Measurements from ENCODE around the gene PTGR1. TPM values are rescaled to one million over a fixed set of nuclear protein-coding genes. Genes with fewer than 3 reads are reported as not detected.
A peak's percentile ranks its signal among the peaks of the same experiment; 100 is the strongest.

The PTGR1 gene
- total RNA-seq, 1 experiment from 2014 or later, result 41.6 TPM

DNA sequence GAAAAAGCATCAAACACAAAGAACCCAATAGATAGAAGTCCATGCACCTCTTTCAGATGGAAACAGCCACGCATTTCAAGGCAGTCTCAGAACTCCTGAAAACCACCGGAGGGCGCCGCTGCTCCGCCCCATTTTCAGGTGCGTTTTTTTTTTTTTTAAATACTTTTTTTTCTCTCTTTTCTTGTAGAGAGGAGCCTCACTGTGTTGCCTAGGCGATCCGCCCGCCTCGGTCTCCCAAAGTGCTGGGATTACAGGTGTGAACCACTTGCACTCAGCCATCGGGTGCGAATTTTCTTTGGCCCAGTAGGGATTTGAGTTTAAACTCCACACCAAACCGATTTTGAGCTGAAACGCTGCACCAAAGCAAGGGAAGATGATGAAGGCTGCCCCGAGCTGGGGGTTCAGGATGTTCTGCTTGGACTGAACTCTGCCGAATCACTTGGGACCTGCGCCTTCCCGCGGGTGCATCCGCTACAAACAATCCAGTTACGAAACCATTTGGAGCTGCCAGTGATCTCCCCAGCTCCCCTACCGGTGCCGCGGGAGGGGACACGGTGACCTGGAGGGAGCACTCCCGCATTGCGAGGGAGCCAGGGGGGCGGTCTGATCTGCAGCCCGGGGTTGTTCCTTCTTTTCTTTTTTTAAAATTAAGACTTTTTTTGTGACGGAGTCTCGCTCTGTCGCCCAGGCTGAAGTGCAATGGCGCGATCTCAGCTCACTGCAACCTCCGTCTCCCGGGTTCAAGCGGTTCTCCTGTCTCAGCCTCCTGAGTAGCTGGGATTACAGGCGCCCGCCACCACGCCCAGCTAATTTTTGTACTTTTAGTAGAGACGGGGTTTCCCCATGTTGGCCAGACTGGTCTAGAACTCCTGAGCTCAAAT lies 1.4 kb downstream of the PTGR1 start:
- H3K27me3 Mint-ChIP-seq (ENCODE audit: low read depth), result peaks cover 8% of the 10 kb centered on the region
- H3K36me3 Mint-ChIP-seq, result peaks cover 32% of the 10 kb centered on the region
- POLR2A ChIA-PET, result interaction anchor here (1.0 to 3.5 kb wide), 2 partner anchors 24 to 33 kb away, joined by 3 to 14 read pairs; partner anchors contain the start of gene DNAJC25
- peak overlapping the region; percentile 94 for H3K4me3 Mint-ChIP-seq
- peaks cover 8% of the 10 kb centered on the region for H3K4me1 Mint-ChIP-seq
- ATAC-seq (peak; percentile 57), DNase-seq (ENCODE audit: low spot score) (peak; percentile 72)
- H3K27ac Mint-ChIP-seq, result no peak overlapping the region
- TF ChIP-seq ZNF263 (CRISPR knock-in tag; IDR thresholded peaks at IDR 0.05; ENCODE audit: low read depth) (peak; percentile 76; the same call in 1 of the 2 replicates), CTCF (IDR thresholded peaks at IDR 0.05) (peak; percentile 43), ESRRA (CRISPR knock-in tag; IDR thresholded peaks at IDR 0.05; ENCODE audit: borderline replicate concordance) (no peak)
- peaks cover 7% of the 10 kb centered on the region; the same call in 1 of the 2 replicates for H3K9me3 Mint-ChIP-seq
- CTCF ChIA-PET, result interaction anchor here (0.7 to 3.5 kb wide), 16 partner anchors 10 to 477 kb away, joined by 3 to 46 read pairs (median 4); partner anchors contain the start of genes DNAJC25 and GNG10

GRCh38 chr9:111588846-111589245 lies 10.6 kb downstream of the PTGR1 start:
- ATAC-seq (no peak), DNase-seq (ENCODE audit: low spot score) (no peak)
- Mint-ChIP-seq H3K36me3 (peaks cover 34% of the 10 kb centered on the region), H3K27ac (no peak overlapping the region), H3K4me1 (no peaks in the 10 kb centered on the region), H3K27me3 (ENCODE audit: low read depth) (no peaks in the 10 kb centered on the region), H3K4me3 (no peak overlapping the region), H3K9me3 (no peaks in the 10 kb centered on the region)
- TF ChIP-seq ZNF396 (CRISPR knock-in tag; IDR thresholded peaks at IDR 0.05; ENCODE audit: borderline replicate concordance) (no peak), ZNF219 (CRISPR knock-in tag; IDR thresholded peaks at IDR 0.05; ENCODE audit: borderline replicate concordance) (no peak), ZNF671 (CRISPR knock-in tag; IDR thresholded peaks at IDR 0.05) (no peak)
- ChIA-PET POLR2A (interaction anchor here (0.7 kb wide), 1 partner anchor 386 kb away, joined by 3 read pairs; no protein-coding TSS in a partner anchor), CTCF (no interaction called here)

- Mint-ChIP-seq H3K4me3 (no peak overlapping the region), H3K4me1 (no peaks in the 10 kb centered on the region), H3K36me3 (peaks cover 14% of the 10 kb centered on the region), H3K9me3 (no peaks in the 10 kb centered on the region), H3K27ac (no peak overlapping the region), H3K27me3 (ENCODE audit: low read depth) (no peaks in the 10 kb centered on the region)
- DNase-seq (ENCODE audit: low spot score) (no peak), ATAC-seq (no peak)
- ChIA-PET CTCF (no interaction called here), POLR2A (no interaction called here)
- TF ChIP-seq JUN (CRISPR knock-in tag; IDR thresholded peaks at IDR 0.05), result no peak
- no peak for TF ChIP-seq CTCF (IDR thresholded peaks at IDR 0.05)
- TF ChIP-seq, protein P1, sequence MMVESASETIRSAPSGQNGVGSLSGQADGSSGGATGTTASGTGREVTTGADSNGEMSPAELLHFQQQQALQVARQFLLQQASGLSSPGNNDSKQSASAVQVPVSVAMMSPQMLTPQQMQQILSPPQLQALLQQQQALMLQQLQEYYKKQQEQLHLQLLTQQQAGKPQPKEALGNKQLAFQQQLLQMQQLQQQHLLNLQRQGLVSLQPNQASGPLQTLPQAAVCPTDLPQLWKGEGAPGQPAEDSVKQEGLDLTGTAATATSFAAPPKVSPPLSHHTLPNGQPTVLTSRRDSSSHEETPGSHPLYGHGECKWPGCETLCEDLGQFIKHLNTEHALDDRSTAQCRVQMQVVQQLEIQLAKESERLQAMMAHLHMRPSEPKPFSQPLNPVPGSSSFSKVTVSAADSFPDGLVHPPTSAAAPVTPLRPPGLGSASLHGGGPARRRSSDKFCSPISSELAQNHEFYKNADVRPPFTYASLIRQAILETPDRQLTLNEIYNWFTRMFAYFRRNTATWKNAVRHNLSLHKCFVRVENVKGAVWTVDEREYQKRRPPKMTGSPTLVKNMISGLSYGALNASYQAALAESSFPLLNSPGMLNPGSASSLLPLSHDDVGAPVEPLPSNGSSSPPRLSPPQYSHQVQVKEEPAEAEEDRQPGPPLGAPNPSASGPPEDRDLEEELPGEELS (CRISPR knock-in tag; IDR thresholded peaks at IDR 0.05), result no peak
- TF ChIP-seq, protein P2, sequence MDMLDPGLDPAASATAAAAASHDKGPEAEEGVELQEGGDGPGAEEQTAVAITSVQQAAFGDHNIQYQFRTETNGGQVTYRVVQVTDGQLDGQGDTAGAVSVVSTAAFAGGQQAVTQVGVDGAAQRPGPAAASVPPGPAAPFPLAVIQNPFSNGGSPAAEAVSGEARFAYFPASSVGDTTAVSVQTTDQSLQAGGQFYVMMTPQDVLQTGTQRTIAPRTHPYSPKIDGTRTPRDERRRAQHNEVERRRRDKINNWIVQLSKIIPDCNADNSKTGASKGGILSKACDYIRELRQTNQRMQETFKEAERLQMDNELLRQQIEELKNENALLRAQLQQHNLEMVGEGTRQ (CRISPR knock-in tag; IDR thresholded peaks at IDR 0.05), result no peak
- no peak for TF ChIP-seq NFYB (CRISPR knock-in tag; conservative IDR thresholded peaks at IDR 0.05; ENCODE audit: low read depth)
- no peak for TF ChIP-seq NFATC4 (CRISPR knock-in tag; IDR thresholded peaks at IDR 0.05)
- TF ChIP-seq GABPB1 (CRISPR knock-in tag; IDR thresholded peaks at IDR 0.05), result no peak
- TF ChIP-seq ZNF423 (CRISPR knock-in tag; IDR thresholded peaks at IDR 0.05), result no peak
- TF ChIP-seq TCF7 (CRISPR knock-in tag; IDR thresholded peaks at IDR 0.05; ENCODE audit: low read depth), result no peak
- no peak for TF ChIP-seq CREB1 (CRISPR knock-in tag; IDR thresholded peaks at IDR 0.05)
- no peak for TF ChIP-seq CREM (CRISPR knock-in tag; IDR thresholded peaks at IDR 0.05)
Observed at GRCh38 chr9:111586378-111586777, 13.1 kb downstream of the PTGR1 start.

Data from WTC11 (cell line).